Uterus (tissue), 4 donors: Measurements from ENCODE around the gene UGGT2. TPM values are rescaled to one million over a fixed set of nuclear protein-coding genes. Genes with fewer than 3 reads are reported as not detected.

ENCODE experiments used
- DNase-seq, 2 donors: peaks; one replicate each; pipeline ENCODE4 v3.0.0-alpha.2; 2019 to 2020
- H3K27ac ChIP-seq, 2 donors: fragments of 200-600 bp; sonication (generic); 1 replicate in 1 of 2; 2 replicates in 1 of 2; pipeline ENCODE4 v1.5.1; 2016 to 2018
- H3K27me3 ChIP-seq, 2 donors: fragments of 200-600 bp; sonication (generic); one replicate each; pipeline ENCODE4 v1.5.1; 2018 to 2019; ENCODE audit warnings: control low read depth in 1 of 2
- H3K36me3 ChIP-seq, 2 donors: fragments of 200-600 bp; sonication (generic); one replicate each; pipeline ENCODE4 v1.5.1; 2019; ENCODE audit warnings: control low read depth in 1 of 2
- H3K4me1 ChIP-seq, 2 donors: fragments of 200-600 bp; sonication (generic); one replicate each; pipeline ENCODE4 v1.5.1; 2018 to 2019; ENCODE audit warnings: control low read depth in 1 of 2
- H3K4me3 ChIP-seq, 2 donors: fragments of 200-600 bp; sonication (generic); 1 replicate in 1 of 2; 2 replicates in 1 of 2; pipeline ENCODE4 v1.5.1; 2018 to 2019; ENCODE audit warnings: mild to moderate bottlenecking in 1 of 2
- H3K9me3 ChIP-seq, 2 donors: fragments of 200-600 bp; sonication (generic); one replicate each; pipeline ENCODE4 v1.5.1; 2019; ENCODE audit warnings: control low read depth in 1 of 2
- POLR2A ChIP-seq, 2 donors: fragments of 450-650 bp; IDR thresholded peaks; one replicate each; pipeline ENCODE4 v1.6.1; 2016; ENCODE audit warnings: antibody characterized with exemption in 2 of 2, mild to moderate bottlenecking in 1 of 2, moderate library complexity in 1 of 2
- intact Hi-C: fragments of 100-400 bp; cut with DNase I; formaldehyde crosslinking; loops from one replicate; pipeline ENCODE4 v1.15.1; 2023; ENCODE audit warnings: low total_unique reads
- total RNA-seq, 4 donors: library from RNA; depleted of rRNA in 3 of 4; stranded (reverse); fragments of >200 nt in 3 of 4; gene quantifications; one replicate each; pipeline versions ENCODE4 v1.1.0 to v1.2.4, GENCODE V29; 2014 to 2023
- TF ChIP-seq, protein P1 (sequence below), 4 experiments: fragments of 200-600 bp in 2 of 4; fragments of 450-650 bp in 2 of 4; sonication (generic) in 2 of 4; IDR thresholded peaks; one replicate each; pipeline ENCODE4 v1.5.1; 2016 to 2019; ENCODE audit warnings: antibody characterized with exemption in 4 of 4, mild to moderate bottlenecking in 2 of 4, moderate library complexity in 1 of 4
- donor health status: DM: yes; HTN: yes; CAD: no.

The UGGT2 gene
- total RNA-seq, 4 donors from 2014 or later: 33.5 to 171 (median 116) TPM

DNA sequence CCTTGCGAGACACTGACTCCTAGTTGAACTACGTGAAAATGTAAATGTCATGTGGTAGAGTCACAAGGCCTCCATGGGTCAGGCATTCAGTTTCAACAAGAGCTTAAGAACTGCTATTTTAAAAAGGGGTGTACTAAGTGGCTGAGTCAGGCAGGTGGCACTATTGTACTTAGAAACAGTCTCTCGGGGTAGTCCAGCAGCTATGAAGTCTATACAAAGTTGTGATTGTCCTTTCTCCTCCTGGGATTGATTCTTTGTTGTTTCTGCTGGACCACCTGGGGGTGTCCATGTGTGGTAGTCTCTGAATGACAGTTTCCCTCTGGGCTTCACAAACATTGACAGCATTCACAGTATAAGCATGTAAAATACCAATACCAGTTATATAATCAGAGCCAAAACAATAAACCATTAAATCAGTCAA lies 33.0 kb downstream of the UGGT2 start:
- intact Hi-C loops: no loop called here
- DNase-seq: no peak
- no peaks in the 10 kb centered on the region for H3K4me1 ChIP-seq
- no peaks in the 10 kb centered on the region for H3K27me3 ChIP-seq
- TF ChIP-seq, protein P1, sequence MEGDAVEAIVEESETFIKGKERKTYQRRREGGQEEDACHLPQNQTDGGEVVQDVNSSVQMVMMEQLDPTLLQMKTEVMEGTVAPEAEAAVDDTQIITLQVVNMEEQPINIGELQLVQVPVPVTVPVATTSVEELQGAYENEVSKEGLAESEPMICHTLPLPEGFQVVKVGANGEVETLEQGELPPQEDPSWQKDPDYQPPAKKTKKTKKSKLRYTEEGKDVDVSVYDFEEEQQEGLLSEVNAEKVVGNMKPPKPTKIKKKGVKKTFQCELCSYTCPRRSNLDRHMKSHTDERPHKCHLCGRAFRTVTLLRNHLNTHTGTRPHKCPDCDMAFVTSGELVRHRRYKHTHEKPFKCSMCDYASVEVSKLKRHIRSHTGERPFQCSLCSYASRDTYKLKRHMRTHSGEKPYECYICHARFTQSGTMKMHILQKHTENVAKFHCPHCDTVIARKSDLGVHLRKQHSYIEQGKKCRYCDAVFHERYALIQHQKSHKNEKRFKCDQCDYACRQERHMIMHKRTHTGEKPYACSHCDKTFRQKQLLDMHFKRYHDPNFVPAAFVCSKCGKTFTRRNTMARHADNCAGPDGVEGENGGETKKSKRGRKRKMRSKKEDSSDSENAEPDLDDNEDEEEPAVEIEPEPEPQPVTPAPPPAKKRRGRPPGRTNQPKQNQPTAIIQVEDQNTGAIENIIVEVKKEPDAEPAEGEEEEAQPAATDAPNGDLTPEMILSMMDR (IDR thresholded peaks at IDR 0.05): peak; percentile 35 to 62 (median 49)
- no peak for TF ChIP-seq POLR2A (IDR thresholded peaks at IDR 0.05)
- H3K9me3 ChIP-seq: peaks cover 0 to 12% of the 10 kb centered on the region in 2 donors
- H3K36me3 ChIP-seq: no peaks in the 10 kb centered on the region
- no peak overlapping the region for H3K4me3 ChIP-seq
- H3K27ac ChIP-seq: no peak overlapping the region

DNA sequence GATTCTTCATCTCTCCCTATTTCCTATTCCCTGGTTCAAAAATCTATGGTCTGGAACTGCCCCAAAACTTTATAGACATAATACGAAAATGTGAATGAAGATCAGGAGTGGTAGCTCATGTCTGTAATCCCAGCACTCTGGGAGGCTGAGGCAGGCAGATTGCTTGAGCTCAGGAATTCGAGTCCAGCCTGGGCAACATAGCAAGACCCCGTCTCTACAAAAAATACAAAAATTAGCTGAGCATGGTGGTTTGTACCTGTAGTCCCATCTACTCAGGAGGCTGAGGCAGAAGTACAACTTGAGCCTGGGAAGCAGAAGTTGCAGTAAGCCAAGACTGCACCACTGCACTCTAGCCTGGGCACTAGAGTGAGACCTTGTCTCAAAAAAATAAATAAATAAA lies 35.1 kb downstream of the UGGT2 start:
- intact Hi-C loops: no loop called here
- Histone ChIP-seq H3K4me1 (no peaks in the 10 kb centered on the region), H3K27ac (no peak overlapping the region), H3K36me3 (no peaks in the 10 kb centered on the region), H3K9me3 (peaks cover 0 to 12% of the 10 kb centered on the region in 2 donors), H3K27me3 (no peaks in the 10 kb centered on the region), H3K4me3 (no peak overlapping the region)
- DNase-seq: no peak
- TF ChIP-seq POLR2A (IDR thresholded peaks at IDR 0.05): no peak
- TF ChIP-seq, protein P1 (IDR thresholded peaks at IDR 0.05): no peak

DNA sequence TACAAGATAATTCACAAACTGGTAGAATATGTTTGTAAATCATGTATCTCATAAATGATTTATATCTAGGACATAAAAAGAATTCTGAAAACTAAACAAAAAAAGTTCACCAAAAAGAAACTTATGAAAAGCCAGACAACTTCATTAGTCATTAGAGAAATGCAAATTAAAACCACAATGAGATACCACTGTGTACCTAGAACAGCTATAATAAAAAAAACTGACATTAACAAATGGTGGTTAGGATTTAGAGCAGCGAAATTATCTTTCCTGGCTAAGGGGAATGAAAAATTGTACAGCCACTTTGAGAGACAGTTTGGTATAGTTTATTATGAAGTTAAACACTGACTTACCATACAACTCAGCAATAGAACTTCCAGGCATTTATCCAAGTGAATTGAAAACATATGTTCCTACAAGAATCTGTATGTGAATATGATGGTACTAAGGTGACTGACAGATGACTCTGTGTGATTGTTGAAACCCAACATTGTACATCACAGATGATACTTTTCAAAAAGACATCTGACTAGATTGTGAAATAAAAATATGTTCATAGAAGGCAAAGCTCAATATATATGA lies 41.8 kb downstream of the UGGT2 start:
- TF ChIP-seq POLR2A (IDR thresholded peaks at IDR 0.05): no peak
- TF ChIP-seq, protein P1 (IDR thresholded peaks at IDR 0.05): no peak
- intact Hi-C loops: no loop called here
- Histone ChIP-seq H3K27ac (no peak overlapping the region), H3K4me1 (no peaks in the 10 kb centered on the region), H3K4me3 (no peak overlapping the region), H3K9me3 (peaks cover 0 to 6% of the 10 kb centered on the region in 2 donors), H3K27me3 (no peaks in the 10 kb centered on the region), H3K36me3 (no peaks in the 10 kb centered on the region)
- no peak for DNase-seq

DNA sequence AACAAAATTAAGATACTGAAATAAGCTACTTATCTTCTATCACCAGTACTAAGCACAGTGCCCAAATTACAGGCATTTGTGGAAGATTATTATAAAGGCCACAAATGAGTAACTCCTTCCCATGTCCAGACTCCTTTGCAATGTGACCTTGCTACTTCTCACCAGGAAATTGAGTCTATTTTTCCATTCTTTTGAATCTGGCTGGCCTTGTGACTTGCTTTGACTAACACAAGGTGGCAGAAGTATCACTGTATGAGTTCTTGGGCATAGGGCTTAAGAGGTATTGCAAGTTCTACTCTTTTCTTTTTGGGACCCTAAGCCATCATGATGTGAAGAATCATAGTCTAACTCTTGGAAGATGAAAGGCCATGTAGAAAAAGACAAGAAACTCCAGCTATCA lies 49.9 kb downstream of the UGGT2 start:
- Histone ChIP-seq H3K9me3 (no peaks in the 10 kb centered on the region), H3K36me3 (no peaks in the 10 kb centered on the region), H3K4me1 (no peaks in the 10 kb centered on the region), H3K27ac (no peak overlapping the region), H3K27me3 (no peaks in the 10 kb centered on the region), H3K4me3 (no peak overlapping the region)
- no peak for DNase-seq
- no peak for TF ChIP-seq POLR2A (IDR thresholded peaks at IDR 0.05)
- TF ChIP-seq, protein P1 (IDR thresholded peaks at IDR 0.05): no peak
- intact Hi-C loops: no loop called here

DNA sequence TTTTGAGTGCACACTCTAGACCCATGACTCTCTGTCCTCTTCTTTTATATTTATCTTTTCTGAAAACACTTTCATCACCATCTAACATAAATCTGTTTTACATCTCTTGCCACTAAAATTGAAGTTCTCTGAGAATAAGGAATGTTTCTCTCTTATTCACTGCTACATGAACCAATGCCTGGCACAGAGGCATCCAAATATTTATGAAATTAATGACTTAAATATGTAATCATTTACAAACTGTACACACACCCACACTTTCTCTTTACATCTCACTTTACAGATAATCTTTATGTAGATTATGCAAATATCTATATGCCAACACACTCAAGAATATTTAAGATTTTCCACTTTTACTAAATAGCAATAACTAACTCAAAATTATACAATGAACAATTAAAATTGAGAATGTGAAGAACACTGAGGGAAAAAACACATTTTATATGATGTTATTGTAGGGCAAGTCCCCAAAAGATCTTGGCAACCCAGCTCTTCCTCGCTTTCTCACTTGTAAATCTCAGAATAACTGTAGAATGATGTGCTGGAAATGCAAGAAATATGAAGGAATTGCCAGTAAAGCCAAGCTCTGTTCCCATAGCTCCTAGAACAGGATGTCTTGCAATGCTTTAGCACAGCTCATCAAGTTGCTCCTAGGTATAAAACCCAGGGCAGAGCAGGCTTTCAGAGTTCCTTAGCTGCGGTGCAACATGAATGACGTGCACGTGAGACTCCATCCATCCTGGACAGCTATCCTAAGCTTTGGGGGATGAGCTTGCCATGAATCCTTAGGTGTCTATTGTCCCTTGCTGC lies 50.7 kb downstream of the UGGT2 start:
- intact Hi-C loops: no loop called here
- DNase-seq: no peak
- Histone ChIP-seq H3K4me3 (no peak overlapping the region), H3K4me1 (no peaks in the 10 kb centered on the region), H3K9me3 (no peaks in the 10 kb centered on the region), H3K27me3 (no peaks in the 10 kb centered on the region), H3K36me3 (no peaks in the 10 kb centered on the region), H3K27ac (no peak overlapping the region)
- TF ChIP-seq, protein P1 (IDR thresholded peaks at IDR 0.05): no peak
